GM12875 (cell line): ENCODE measurements around the gene MRC2.

Source experiments
- H3K4me3 ChIP-seq: one replicate; pipeline ENCODE4 v1.5.1; 2011; ENCODE audit warnings: low read depth, low read length, control low read depth
- CTCF ChIP-seq: IDR thresholded peaks from 2 replicates; pipeline ENCODE4 v1.5.1; 2011; ENCODE audit warnings: low read depth, mild to moderate bottlenecking, control low read depth, inconsistent platforms, low read length, moderate library complexity, borderline replicate concordance; ENCODE audit not compliant: insufficient read depth

Gene MRC2

DNA sequence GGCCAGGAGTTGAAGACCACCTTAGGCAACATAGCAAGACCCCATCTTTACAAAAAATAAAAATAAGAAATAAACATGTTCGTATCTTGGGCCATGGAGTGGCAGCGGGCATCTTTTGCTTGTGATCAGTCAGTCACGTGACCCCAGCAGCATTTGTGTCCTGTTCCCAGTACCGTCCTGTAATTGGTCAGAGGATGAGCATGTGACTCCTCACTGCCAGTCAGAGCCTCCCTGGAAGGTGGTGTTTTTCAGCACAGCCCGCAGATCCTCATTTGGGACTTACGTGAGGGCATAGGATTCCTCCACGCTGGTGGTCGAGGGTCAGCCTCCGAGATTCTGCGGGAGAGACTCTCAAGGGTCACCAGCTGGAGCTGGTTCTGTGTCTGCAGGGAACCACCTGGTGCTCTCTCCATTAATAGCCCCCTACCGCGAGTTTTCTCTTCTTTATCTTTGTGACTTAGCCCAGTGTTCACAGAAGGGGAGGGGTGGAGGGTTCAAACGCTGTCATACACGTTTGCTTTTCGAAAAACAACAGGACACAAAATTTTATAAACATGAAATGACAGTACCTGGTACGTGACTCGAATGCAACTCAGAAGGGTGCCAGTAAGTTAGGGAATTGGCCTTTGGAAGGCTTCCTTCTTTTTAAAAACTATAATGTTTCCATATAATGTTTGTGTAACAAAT, 17.2 kb downstream of the MRC2 start:
- H3K4me3 ChIP-seq: no peak overlapping the region
- TF ChIP-seq CTCF: no peak

DNA sequence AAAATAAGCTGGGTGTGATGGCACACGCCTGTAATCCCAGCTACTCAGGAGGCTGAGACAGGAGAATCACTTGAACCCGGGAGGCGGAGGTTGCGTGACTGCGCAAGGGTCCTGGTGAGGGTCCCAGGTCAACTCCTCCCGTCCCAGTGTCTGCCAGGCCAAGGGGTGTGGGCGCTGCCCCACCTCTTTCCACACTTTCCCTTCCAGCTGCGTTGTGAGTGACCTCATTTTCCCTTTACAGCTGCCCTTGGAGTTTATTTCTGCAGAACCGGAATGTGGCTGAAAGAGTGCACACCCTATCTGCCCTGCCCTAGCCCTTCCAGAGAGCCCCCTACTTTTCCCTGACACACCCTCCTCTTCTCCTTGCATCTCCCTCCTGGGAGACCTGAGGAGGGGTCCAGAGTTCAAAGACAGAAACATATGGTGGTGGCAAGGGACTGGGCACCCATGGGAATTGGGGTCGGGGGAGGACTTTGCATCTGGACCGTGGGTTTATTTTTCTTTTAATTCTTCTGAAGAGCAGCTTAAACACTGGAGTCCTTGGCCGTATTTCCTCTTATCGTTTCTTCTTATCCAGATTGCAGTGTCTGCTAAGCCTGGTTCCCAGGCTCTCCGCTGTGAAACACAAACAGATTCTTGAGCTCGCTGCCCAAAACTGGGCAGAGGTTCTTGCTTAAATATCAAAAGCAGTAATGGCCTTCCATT, 20.9 kb downstream of the MRC2 start:
- TF ChIP-seq CTCF: no peak
- H3K4me3 ChIP-seq: no peak overlapping the region

DNA sequence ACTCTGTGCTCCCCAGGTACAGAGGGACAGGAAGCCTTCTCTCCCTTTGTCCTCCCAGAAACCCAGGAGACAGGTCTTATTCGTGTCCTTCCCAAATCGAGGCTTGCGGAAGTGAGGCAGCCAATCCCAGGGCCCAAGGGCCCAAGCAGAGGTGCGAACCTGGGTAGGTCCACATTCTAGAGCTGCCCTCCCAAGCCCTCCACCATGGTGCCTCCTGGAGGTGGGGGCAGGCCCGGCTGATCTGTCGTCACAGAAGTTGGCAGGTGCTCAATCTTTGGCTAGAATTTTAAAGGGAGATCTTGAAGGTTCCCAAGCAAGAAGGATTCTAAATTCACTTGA, 21.5 kb downstream of the MRC2 start:
- no peak for TF ChIP-seq CTCF
- no peak overlapping the region for H3K4me3 ChIP-seq

DNA sequence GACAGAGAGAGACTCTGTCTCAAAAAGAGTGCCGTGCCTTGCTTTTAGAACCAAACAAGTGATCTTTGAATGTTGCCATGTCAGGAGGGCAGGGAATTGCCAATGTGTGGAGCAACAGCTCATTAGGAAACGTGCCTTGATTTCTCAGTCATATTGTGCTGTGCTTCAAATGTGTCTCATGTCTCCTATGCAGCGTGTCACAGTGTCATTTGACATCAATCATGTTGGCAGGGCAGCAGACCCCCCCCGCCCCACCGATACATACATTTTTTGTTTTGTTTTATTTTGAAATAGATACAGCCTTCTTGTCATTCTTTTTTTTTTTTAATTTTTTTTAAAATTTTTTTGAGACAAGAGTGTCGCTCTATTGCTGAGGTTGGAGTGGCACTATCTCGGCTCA, 22.1 kb downstream of the MRC2 start:
- no peak overlapping the region for H3K4me3 ChIP-seq
- TF ChIP-seq CTCF: no peak

DNA sequence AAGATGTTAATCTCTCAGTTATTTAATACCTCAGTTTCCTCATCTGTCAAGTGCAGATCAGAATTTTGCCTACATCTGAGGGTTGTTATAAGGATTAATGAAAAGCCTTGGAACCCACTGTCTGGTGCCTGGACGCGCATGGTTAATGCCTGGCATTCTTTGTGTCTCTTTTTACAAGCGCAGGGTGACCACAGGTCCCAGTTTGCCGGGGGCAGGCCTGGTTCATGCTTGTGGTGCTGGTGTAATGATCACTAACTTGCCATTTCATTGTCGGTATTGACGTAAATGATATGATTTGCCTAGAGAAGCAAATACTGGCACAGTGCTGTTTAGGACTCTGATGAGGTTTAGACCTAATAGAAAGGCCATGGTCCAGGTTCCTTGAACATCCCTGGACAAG, 23.1 kb downstream of the MRC2 start:
- TF ChIP-seq CTCF: no peak
- H3K4me3 ChIP-seq: no peak overlapping the region

DNA sequence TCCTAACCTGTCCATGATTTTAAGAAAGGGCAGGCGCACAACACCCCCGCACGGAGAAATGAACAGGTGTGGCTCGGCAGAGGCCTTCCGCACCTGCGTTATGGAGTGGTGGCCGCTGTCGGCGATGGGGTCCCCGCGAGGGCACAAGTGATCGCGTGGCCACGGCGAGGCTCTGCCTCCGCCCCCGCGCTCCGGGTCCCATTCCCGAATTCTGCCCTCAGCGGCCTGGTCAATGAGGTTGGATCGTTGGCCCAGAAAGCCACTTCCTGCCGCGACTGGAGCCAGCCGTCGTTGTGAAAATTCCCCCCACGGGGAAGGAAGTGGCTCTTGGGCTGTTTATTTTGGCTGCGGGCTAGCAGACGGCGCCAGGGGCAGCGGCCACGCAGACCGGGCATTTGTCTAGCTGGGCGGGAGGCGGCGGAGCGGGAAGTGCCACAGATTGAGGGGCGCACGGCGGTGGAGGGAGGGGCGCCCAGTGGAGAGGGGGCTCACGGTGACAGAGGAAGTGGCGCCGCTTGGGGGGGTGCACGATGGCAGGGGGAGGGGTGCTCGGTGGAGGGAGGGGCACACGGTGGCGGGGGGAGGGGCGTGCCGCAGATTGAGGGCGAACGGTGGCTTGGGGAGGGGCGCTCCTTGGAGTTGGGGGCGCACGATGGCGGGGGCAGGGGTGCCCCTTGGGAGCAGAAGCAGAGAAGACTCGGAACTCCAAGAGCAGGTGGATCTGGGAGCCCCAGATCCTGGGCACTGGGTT, 25.0 kb downstream of the MRC2 start:
- peak overlapping the region; percentile 22 for H3K4me3 ChIP-seq
- TF ChIP-seq CTCF: no peak
